WI38 (cell line): ENCODE measurements around the gene BCLAF1.

Experiments
- H3K4me3 ChIP-seq: 2 replicates; pipeline ENCODE4 v1.5.1; 2011; ENCODE audit warnings: low read depth, mild to moderate bottlenecking, control low read depth, low read length
- CTCF ChIP-seq: IDR thresholded peaks from 2 replicates; pipeline ENCODE4 v1.5.1; 2012; ENCODE audit warnings: low read depth, mild to moderate bottlenecking, control low read depth, low read length

Gene BCLAF1

DNA sequence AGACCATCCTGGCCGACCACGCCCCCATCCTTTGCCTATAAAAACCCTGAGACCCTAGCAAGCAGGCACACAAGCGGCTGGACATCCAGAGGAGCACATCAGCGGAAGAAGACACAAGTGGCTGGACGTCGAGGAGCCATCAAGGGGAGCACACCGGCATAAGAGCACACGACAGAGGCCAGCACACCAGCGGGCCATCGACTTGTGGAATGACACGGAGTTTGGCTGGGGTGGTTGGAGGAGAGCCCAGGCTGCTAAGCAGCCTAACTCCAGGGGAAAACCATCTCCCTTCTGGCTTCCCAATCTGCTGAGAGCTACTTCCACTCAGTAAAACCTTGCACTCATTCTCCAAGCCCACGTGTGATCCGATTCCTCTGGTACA, 44.8 kb upstream of the BCLAF1 start:
- no peak for TF ChIP-seq CTCF
- no peak overlapping the region for H3K4me3 ChIP-seq

DNA sequence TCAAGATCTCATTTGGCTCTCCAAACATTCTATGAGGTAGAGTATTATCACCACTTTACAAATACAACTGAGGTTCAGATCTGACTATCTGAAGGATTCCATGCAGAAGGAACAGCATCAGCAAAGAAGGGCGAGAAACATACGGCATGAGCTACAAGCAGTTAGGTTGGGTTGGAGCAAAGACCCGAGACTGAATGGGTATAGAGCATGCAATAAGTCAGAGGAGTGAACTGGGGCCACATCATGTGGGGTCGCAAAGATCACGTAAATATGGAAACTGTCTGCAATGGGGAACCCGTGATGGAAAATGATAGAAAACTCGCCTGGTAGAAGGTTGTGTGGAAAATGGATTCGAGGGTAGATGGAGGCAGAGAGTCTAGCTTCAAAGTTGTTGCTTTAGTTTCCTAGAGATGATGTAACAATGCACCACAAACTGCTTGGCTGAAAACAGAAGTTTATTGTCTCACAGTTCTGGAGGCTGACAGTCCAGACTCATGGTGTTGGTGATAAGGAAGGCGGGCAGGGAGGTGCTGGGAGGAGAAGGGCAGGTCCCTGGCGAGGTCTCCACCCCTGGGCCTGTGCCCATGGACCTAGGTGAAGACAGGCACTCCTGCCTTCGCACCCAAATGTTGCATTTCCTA, 44.3 kb upstream of the BCLAF1 start:
- TF ChIP-seq CTCF = no peak

GRCh38 chr6:136331461-136331860, 41.8 kb upstream of the BCLAF1 start:
- TF ChIP-seq CTCF = no peak
- H3K4me3 ChIP-seq = no peak overlapping the region

More for the DNA sequence above, 44.3 kb upstream of the BCLAF1 start:
- H3K4me3 ChIP-seq = no peak overlapping the region

GRCh38 chr6:136330634-136331033, 41.0 kb upstream of the BCLAF1 start:
- TF ChIP-seq CTCF = no peak
- H3K4me3 ChIP-seq = no peak overlapping the region

DNA sequence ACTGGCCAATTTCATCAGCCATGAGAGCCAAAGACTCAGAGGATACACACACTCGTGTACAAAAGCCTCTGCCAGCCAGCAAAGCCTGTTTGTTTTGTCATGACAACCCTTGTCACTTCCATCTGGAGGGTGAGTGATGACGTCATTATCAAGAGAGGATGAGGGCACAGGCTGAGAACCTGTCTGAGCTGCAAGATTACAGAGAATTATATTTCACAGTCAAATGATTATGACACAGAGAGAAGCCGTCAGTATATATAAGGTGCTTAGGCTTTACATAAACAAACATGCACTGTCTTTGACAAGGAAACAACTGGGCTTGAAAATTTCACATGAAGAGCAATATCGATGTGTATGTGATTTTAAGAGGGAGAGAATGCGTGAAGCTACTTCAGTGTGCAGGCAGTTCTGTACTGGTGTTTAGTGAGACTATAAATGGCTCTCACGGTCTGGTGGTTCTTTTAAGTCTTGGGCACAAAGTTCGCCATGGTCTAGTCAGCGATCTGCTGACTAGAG, 36.5 kb upstream of the BCLAF1 start:
- no peak overlapping the region for H3K4me3 ChIP-seq
- TF ChIP-seq CTCF = no peak

GRCh38 chr6:136324686-136325380, 35.2 kb upstream of the BCLAF1 start:
- no peak for TF ChIP-seq CTCF
- no peak overlapping the region for H3K4me3 ChIP-seq

GRCh38 chr6:136323431-136324112, 33.9 kb upstream of the BCLAF1 start:
- H3K4me3 ChIP-seq = no peak overlapping the region
- TF ChIP-seq CTCF = no peak
